Mammary epithelial cell (primary cell): ENCODE results near the gene RNF208.

Source experiments
- EZH2 ChIP-seq: IDR thresholded peaks from 2 replicates; pipeline ENCODE4 v1.6.1; 2012; ENCODE audit warnings: low read length, inconsistent platforms, borderline replicate concordance
- TF ChIP-seq, protein P1 (sequence below), 2 donors: IDR thresholded peaks in 1 of 2; conservative IDR thresholded peaks in 1 of 2; 2 replicates each; pipeline ENCODE4 v1.5.1; 2011 to 2012; ENCODE audit warnings: inconsistent platforms in 2 of 2, low read length in 2 of 2, mild to moderate bottlenecking in 2 of 2, control low read depth in 1 of 2, low read depth in 1 of 2; ENCODE audit not compliant: insufficient read depth in 1 of 2; ENCODE audit errors: extremely low read depth in 1 of 2

DNA sequence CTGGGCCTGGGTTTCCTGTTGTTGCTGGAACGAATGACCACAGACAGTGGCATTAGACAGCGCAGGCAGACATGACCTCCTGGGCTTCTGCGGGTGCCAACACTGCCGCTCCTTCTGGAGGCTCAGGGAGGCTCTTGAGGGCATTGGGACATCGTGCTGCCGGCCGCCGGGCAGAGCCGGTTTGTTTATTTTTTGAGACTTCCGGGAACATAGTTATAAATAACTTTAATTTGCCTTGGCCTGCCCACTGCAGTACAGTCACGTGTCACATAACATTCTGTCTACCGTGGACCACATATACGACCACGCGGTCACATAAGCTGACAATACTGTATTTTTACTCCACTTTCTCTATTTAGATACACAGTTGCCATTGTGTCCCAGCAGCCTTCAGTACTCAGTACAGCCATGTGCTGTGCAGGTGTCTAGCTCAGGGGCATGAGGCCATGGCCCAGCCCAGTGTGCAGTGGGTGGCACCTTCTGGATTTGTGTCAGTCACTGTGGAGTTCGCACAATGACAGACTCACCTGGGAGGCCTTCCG lies 47.3 kb upstream of the RNF208 start:
- TF ChIP-seq, protein P1, sequence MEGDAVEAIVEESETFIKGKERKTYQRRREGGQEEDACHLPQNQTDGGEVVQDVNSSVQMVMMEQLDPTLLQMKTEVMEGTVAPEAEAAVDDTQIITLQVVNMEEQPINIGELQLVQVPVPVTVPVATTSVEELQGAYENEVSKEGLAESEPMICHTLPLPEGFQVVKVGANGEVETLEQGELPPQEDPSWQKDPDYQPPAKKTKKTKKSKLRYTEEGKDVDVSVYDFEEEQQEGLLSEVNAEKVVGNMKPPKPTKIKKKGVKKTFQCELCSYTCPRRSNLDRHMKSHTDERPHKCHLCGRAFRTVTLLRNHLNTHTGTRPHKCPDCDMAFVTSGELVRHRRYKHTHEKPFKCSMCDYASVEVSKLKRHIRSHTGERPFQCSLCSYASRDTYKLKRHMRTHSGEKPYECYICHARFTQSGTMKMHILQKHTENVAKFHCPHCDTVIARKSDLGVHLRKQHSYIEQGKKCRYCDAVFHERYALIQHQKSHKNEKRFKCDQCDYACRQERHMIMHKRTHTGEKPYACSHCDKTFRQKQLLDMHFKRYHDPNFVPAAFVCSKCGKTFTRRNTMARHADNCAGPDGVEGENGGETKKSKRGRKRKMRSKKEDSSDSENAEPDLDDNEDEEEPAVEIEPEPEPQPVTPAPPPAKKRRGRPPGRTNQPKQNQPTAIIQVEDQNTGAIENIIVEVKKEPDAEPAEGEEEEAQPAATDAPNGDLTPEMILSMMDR (conservative IDR thresholded peaks at IDR 0.05 in 1 of 2, IDR thresholded peaks at IDR 0.05 in 1 of 2; ENCODE audit: extremely low read depth in 1 of 2, insufficient read depth in 1 of 2, low read depth in 1 of 2, low read length in 2 of 2): no peak
- no peak for TF ChIP-seq EZH2
